Tibial nerve (tissue), 3 donors: Measurements from ENCODE around the gene NEDD4L.

ENCODE experiments used
- CTCF ChIP-seq, 5 experiments: fragments of 200-600 bp in 3 of 5; fragments of 450-650 bp in 2 of 5; sonication (generic) in 3 of 5; IDR thresholded peaks; one replicate each; pipeline ENCODE4 v1.5.1; 2016 to 2019; ENCODE audit warnings: antibody characterized with exemption in 5 of 5, mild to moderate bottlenecking in 3 of 5, moderate library complexity in 2 of 5
- POLR2A ChIP-seq, 2 donors: fragments of 450-650 bp; IDR thresholded peaks; one replicate each; pipeline ENCODE4 v1.6.1; 2017; ENCODE audit warnings: antibody characterized with exemption in 2 of 2, mild to moderate bottlenecking in 2 of 2, moderate library complexity in 2 of 2

GRCh38 chr18:58013241-58014211, 30.5 kb upstream of the NEDD4L start:
- TF ChIP-seq CTCF (IDR thresholded peaks at IDR 0.05) (no peak), POLR2A (IDR thresholded peaks at IDR 0.05) (no peak)
